GM18519 (cell line): ENCODE results near the gene HSPA1L.

ENCODE experiments used
- ATAC-seq: cut with Tn5 transposase; IDR thresholded peaks from one replicate; pipeline ENCODE4 v1.9.1; 2021; ENCODE audit warnings: mild to moderate bottlenecking, moderate library complexity; ENCODE audit not compliant: unreplicated experiment, low FRiP score

Gene HSPA1L

GRCh38 chr6:31785475-31785874, 29.6 kb downstream of the HSPA1L start:
- ATAC-seq = no peak

- no peak for ATAC-seq
Observed at GRCh38 chr6:31784098-31784925, 30.8 kb downstream of the HSPA1L start.

- no peak for ATAC-seq
Observed at GRCh38 chr6:31782126-31782855, 32.8 kb downstream of the HSPA1L start.

GRCh38 chr6:31781244-31782125, 33.6 kb downstream of the HSPA1L start:
- no peak for ATAC-seq

- no peak for ATAC-seq
Observed at GRCh38 chr6:31780507-31781243, 34.4 kb downstream of the HSPA1L start.

- no peak for ATAC-seq
Observed at GRCh38 chr6:31779908-31780307, 35.2 kb downstream of the HSPA1L start.

GRCh38 chr6:31778999-31779885, 35.8 kb downstream of the HSPA1L start:
- ATAC-seq = no peak

- no peak for ATAC-seq
Observed at GRCh38 chr6:31778193-31778592, 36.9 kb downstream of the HSPA1L start.

- ATAC-seq = no peak
Observed at GRCh38 chr6:31777667-31778050, 37.4 kb downstream of the HSPA1L start.

GRCh38 chr6:31776989-31777666, 38.0 kb downstream of the HSPA1L start, which contains the start of gene VWA7:
VWA7 (minus strand) TSS chr6:31777328; CDS start chr6:31776779, 549 bp downstream.
- no peak for ATAC-seq

- no peak for ATAC-seq
Observed at GRCh38 chr6:31776485-31776988, 38.5 kb downstream of the HSPA1L start.

GRCh38 chr6:31775633-31776484, 39.2 kb downstream of the HSPA1L start:
- ATAC-seq = no peak

- no peak for ATAC-seq
Observed at GRCh38 chr6:31775184-31775583, 39.9 kb downstream of the HSPA1L start.

GRCh38 chr6:31771992-31772358, 43.1 kb downstream of the HSPA1L start:
- ATAC-seq = no peak

GRCh38 chr6:31770860-31771259, 44.2 kb downstream of the HSPA1L start:
- ATAC-seq = no peak

GRCh38 chr6:31769684-31770371, 45.3 kb downstream of the HSPA1L start:
- ATAC-seq = no peak
